ENCODE measurements around the gene NTRK2.

NTRK2 gene

GRCh38 chr9:84817038-84817437, 147.5 kb downstream of the NTRK2 start:
- no peak for DNase-seq (ENCODE audit: low read depth in 2 of 2)

- no peak for DNase-seq (ENCODE audit: low read depth in 2 of 2)
These were observed 149.3 kb downstream of the NTRK2 start for GRCh38 chr9:84818791-84819190.

GRCh38 chr9:84819491-84819991, 150.0 kb downstream of the NTRK2 start:
- no peak for DNase-seq (ENCODE audit: low read depth in 2 of 2)

- no peak for DNase-seq (ENCODE audit: low read depth in 2 of 2)
These were observed 151.9 kb downstream of the NTRK2 start for GRCh38 chr9:84821431-84821830.

- DNase-seq (ENCODE audit: low read depth in 2 of 2): no peak
These were observed 153.2 kb downstream of the NTRK2 start for GRCh38 chr9:84822589-84823233.

- DNase-seq (ENCODE audit: low read depth in 2 of 2): no peak
These were observed 154.1 kb downstream of the NTRK2 start for GRCh38 chr9:84823421-84824271.

- DNase-seq (ENCODE audit: low read depth in 2 of 2): no peak
These were observed 157.8 kb downstream of the NTRK2 start for GRCh38 chr9:84827216-84827765.

- no peak for DNase-seq (ENCODE audit: low read depth in 2 of 2)
These were observed 158.5 kb downstream of the NTRK2 start for GRCh38 chr9:84828046-84828445.

GRCh38 chr9:84829471-84829870, 159.9 kb downstream of the NTRK2 start:
- DNase-seq (ENCODE audit: low read depth in 2 of 2): no peak

- no peak for DNase-seq (ENCODE audit: low read depth in 2 of 2)
These were observed 160.6 kb downstream of the NTRK2 start for GRCh38 chr9:84829997-84830696.

GRCh38 chr9:84831377-84831776, 161.8 kb downstream of the NTRK2 start:
- DNase-seq (ENCODE audit: low read depth in 2 of 2): no peak

GRCh38 chr9:84832453-84832852, 162.9 kb downstream of the NTRK2 start:
- DNase-seq (ENCODE audit: low read depth in 2 of 2): no peak

GRCh38 chr9:84834426-84834825, 164.9 kb downstream of the NTRK2 start:
- DNase-seq (ENCODE audit: low read depth in 2 of 2): no peak

GRCh38 chr9:84835745-84836144, 166.2 kb downstream of the NTRK2 start:
- no peak for DNase-seq (ENCODE audit: low read depth in 2 of 2)

GRCh38 chr9:84838879-84839278, 169.3 kb downstream of the NTRK2 start:
- DNase-seq (ENCODE audit: low read depth in 2 of 2): no peak

- no peak for DNase-seq (ENCODE audit: low read depth in 2 of 2)
These were observed 170.0 kb downstream of the NTRK2 start for GRCh38 chr9:84839541-84839940.

- DNase-seq (ENCODE audit: low read depth in 2 of 2): no peak
These were observed 172.4 kb downstream of the NTRK2 start for GRCh38 chr9:84841931-84842330.

GRCh38 chr9:84843175-84843824, 173.8 kb downstream of the NTRK2 start:
- DNase-seq (ENCODE audit: low read depth in 2 of 2): no peak

GRCh38 chr9:84845956-84846900, 176.7 kb downstream of the NTRK2 start:
- no peak for DNase-seq (ENCODE audit: low read depth in 2 of 2)

GRCh38 chr9:84846906-84847305, 177.4 kb downstream of the NTRK2 start:
- no peak for DNase-seq (ENCODE audit: low read depth in 2 of 2)

All from stimulated activated CD8-positive, alpha-beta memory T cell treated with anti-CD3 and anti-CD28 coated beads, Interleukin-2, amount 100 ng/mL, for 1 hour (primary cell).